VCaP (cell line): ENCODE results near the gene UGT1A6.
"Not testable (repeated sequence)": the region's sequence is repeated elsewhere in the genome, so short reads cannot be mapped to it uniquely, and the experiment has no call there.

Experiments used
- H3K27ac ChIP-seq: fragments of 450-650 bp; 2 replicates; pipeline ENCODE4 v1.5.1; 2017
- TF ChIP-seq, protein P1 (sequence below): fragments of 450-650 bp; conservative IDR thresholded peaks from 2 replicates; pipeline ENCODE4 v1.5.1; 2017; ENCODE audit warnings: mild to moderate bottlenecking, moderate library complexity

UGT1A6 gene

DNA sequence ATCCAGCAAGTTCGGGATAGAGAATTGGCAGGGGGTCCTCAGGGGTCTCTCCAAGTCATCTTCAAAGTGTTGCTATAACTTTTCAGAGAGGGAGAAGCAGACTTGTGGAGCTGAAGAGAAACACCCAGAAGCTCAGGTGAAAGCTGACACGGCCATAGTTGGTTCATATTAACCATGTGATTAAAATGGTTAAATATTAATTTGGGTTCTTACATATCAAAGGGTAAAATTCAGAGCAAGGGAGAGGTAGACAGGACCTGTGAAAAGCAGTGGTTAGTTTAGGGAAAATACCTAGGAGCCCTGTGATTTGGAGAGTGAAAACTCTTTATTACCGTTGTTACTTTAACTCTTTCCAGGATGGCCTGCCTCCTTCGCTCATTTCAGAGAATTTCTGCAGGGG is at the start of gene UGT1A6:
TSS of gene UGT1A6 (plus strand) at position 243 of the 400 bp plus-strand sequence. CDS start at position 358, 115 bp downstream.
- no peak within 1 kb of the TSS for H3K27ac ChIP-seq
- TF ChIP-seq, protein P1, sequence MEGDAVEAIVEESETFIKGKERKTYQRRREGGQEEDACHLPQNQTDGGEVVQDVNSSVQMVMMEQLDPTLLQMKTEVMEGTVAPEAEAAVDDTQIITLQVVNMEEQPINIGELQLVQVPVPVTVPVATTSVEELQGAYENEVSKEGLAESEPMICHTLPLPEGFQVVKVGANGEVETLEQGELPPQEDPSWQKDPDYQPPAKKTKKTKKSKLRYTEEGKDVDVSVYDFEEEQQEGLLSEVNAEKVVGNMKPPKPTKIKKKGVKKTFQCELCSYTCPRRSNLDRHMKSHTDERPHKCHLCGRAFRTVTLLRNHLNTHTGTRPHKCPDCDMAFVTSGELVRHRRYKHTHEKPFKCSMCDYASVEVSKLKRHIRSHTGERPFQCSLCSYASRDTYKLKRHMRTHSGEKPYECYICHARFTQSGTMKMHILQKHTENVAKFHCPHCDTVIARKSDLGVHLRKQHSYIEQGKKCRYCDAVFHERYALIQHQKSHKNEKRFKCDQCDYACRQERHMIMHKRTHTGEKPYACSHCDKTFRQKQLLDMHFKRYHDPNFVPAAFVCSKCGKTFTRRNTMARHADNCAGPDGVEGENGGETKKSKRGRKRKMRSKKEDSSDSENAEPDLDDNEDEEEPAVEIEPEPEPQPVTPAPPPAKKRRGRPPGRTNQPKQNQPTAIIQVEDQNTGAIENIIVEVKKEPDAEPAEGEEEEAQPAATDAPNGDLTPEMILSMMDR = no peak

DNA sequence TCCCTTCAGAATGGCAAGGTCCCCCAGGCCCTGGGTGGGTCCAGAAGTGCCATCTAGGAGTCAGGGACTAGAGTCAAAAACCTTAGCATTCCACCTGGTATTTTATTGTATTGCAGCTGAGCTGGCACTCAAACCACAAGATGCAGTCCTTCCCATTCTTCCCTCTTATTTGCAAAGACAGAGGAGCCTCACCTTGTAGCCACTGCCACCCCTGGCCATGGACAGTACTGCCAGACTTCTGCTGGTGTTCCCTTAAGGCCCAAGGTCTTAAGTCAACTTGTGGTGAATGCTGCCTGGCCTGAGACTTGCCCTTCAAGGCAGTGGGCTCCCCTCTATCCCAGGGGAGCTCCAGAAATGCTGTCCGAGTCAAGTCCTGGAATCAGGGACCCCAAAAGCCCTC is 49.6 kb upstream of the UGT1A6 start:
- TF ChIP-seq, protein P1 = no peak
- no peak overlapping the region for H3K27ac ChIP-seq

DNA sequence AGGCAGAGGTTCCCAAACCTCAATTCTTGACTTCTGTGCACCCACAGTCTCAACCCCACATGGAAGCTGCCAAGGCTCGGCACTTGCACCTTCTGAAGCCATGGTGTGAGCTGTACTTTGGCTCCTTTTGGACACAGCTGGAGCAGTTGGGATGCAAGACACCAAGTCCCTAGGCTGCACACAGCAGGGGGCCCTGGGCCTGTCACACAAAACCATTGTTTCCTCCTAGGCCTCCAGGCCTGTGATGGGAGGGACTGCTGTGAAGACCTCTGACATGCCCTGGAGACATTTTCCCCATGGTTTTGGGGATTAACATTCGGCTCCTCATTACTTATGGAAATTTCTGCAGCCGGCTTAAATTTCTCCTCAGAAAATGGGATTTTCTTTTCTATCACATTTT is 46.7 kb upstream of the UGT1A6 start:
- H3K27ac ChIP-seq = not testable (repeated sequence)

DNA sequence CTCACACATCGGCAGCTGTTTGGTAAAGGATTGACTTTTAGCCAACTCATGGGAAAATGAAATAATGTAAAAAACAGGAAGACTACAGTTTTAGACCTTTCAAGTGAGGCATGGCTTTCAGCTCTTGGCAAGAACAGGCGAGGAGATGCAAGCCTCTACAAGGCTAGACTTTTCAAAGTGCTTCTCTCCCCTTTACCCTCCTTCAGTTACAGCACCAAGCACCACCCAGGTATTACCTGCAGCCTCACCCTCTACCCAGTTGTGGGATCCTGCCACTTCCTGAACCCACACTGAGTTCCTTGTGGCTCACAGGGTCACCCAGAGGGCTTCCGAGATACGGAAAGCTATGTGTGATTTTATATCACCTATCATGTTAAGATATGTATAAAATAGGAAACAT is 41.7 kb upstream of the UGT1A6 start:
- TF ChIP-seq, protein P1 = no peak
- H3K27ac ChIP-seq = no peak overlapping the region

DNA sequence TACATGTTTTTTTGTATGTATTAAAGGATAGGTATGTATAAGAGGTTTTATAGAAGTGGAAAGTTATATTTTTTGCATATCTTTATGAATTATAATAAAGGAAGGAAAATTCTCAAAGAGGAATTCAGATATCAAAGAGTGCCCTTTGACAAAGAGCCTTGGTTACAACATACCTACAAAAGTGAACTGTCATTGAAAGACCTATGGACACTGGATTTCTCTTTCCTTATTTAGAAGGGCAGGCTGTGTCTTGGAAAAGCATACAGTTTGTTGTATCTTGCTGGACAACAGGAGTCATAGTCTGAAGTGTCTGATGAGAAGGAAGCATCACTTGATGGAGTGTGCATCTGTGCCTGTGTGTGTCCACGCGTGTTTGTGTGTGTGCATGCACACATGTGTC is 41.3 kb upstream of the UGT1A6 start:
- TF ChIP-seq, protein P1 = no peak
- H3K27ac ChIP-seq = no peak overlapping the region

DNA sequence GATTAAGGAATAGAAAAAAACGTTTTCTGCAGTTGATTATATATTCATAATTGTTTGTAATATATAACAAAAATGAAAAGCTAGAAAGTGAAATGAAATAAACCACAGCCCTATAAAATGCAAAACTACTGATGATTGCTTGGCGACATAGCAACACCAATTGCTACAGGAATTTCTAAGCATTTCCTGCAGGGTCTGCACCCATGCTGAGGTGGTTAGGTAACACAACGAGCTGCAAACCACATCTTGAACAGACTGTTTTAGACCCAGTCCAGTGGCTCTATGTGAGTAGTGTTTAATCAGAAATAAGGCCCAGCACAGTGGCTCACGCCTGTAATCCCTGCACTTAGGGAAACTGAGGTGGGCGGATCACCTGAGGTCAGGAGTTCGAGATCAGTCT is 38.2 kb upstream of the UGT1A6 start:
- no peak overlapping the region for H3K27ac ChIP-seq
- TF ChIP-seq, protein P1 = no peak

DNA sequence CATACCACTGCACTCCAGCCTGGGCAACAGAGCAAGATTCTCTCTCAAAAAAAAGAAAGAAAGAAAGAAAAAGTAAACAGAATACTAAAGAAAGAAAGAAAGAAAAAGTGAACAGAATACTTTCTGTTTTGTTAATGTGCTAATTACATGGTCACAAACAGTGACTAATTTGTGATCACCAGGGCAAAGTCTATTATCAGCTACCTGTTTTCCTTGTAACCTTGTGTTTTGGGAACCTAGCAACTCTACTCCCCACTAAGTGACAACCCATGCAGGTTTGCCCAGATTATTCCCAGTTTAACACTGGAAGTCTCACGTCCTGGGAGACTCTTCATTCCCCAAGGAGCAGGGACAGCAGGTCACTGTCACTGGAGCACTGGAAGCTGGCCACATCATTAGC is 37.6 kb upstream of the UGT1A6 start:
- no peak overlapping the region for H3K27ac ChIP-seq
- TF ChIP-seq, protein P1 = no peak

DNA sequence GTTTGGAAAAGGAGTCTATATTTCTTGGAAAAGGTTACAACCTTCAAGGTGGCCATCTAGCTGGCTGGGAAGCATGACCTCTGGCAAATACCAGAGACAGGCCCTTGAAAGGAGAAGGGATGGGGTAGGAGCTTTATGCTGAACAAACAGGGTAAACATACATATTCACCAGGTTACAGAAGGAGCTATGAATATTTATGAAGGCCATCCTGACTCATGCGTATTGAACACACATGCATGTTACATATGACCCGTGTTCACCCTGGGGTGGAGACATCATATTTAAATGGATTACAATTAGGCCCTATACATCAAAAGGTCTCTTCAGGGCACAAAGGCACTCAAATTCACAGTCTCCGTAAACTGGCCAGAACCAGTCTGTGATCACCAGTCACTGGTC is 36.7 kb upstream of the UGT1A6 start:
- H3K27ac ChIP-seq = peak overlapping the region; percentile 84

DNA sequence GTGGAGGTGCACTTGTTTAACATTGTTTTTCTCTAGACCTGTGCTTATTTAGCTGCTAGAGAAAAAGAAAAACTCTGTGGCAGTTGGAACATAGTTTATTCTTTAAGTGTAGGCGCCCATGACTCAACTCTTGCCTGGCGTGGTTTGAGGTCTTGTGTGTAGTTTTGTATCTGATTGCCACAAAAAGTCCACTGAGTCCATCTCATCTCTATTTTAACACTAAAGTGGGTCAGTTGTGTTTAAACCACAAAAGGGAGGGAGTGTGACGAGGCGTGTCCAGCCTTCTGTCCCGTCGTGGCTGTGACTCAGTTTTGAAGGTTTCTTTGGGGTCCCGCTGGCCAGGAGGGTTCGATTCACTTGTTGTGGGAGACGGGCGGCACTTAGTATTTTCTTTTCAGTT is 36.2 kb upstream of the UGT1A6 start:
- H3K27ac ChIP-seq = peak overlapping the region; percentile 84

More for the DNA sequence above, 36.2 kb upstream of the UGT1A6 start:
- TF ChIP-seq, protein P1 = no peak
